Osteocyte (in vitro differentiated cells): ENCODE data around the gene NFX1. TPM values are rescaled to one million over a fixed set of nuclear protein-coding genes. Genes with fewer than 3 reads are reported as not detected.

Experiments
- DNase-seq: peaks from one replicate; pipeline ENCODE4 v3.0.0; 2021; ENCODE audit warnings: mixed read lengths; ENCODE audit not compliant: unreplicated experiment; ENCODE audit errors: extremely low spot score
- H3K27ac Mint-ChIP-seq: one replicate; pipeline ENCODE4 v1.8.0; 2021; ENCODE audit warnings: mild to moderate bottlenecking, mixed read lengths; ENCODE audit not compliant: unreplicated experiment
- H3K27me3 Mint-ChIP-seq: one replicate; pipeline ENCODE4 v1.8.0; 2021; ENCODE audit warnings: mixed read lengths; ENCODE audit not compliant: unreplicated experiment
- H3K36me3 Mint-ChIP-seq: one replicate; pipeline ENCODE4 v1.8.0; 2021; ENCODE audit warnings: mixed read lengths; ENCODE audit not compliant: unreplicated experiment
- H3K4me1 Mint-ChIP-seq: one replicate; pipeline ENCODE4 v1.8.0; 2021; ENCODE audit warnings: mixed read lengths; ENCODE audit not compliant: unreplicated experiment
- H3K4me3 Mint-ChIP-seq: one replicate; pipeline ENCODE4 v1.8.0; 2021; ENCODE audit warnings: mild to moderate bottlenecking, moderate library complexity, mixed read lengths; ENCODE audit not compliant: unreplicated experiment
- H3K9me3 Mint-ChIP-seq: one replicate; pipeline ENCODE4 v1.8.0; 2021; ENCODE audit warnings: mixed read lengths; ENCODE audit not compliant: unreplicated experiment
- total RNA-seq: library from RNA; stranded (reverse); gene quantifications from 2 replicates; pipeline ENCODE4 v1.2.1, GENCODE V29; 2021
- TF ChIP-seq, protein P1 (sequence below): fragments of 200-600 bp; sonication (generic); IDR thresholded peaks from 2 replicates; pipeline ENCODE4 v1.5.0; 2021; ENCODE audit warnings: antibody characterized with exemption, mild to moderate bottlenecking, moderate library complexity

Gene NFX1
- total RNA-seq, 1 donor from 2014 or later, result 36.1 TPM

DNA sequence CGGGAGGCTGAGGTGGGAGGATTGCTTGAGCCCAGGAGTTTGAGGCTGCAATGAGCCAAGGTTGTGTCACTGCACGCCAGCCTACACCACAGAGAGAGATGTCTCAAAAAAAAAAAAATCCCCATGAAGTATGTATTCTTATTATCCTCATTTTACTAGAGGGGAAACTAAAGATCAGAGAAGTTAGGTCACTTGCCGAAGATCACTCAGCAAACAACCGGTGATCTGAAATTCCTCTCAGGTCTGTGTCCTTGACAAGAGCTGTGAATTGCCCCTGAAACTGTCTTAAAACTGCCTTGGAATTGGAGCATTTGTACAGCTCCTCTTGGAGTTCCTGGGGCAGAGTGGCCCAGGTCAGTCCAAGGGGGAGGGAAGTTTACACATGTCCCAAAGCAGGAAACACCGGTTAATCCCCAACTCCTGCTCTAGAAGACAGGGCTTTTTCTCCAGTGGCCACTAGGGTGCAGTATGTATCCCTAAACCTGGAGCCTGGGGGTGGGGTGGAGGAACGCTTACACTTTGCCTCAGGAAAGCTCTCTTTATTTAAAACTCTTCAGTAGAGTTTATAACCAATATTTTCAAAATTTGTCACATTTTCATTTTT, 84.4 kb downstream of the NFX1 start:
- Mint-ChIP-seq H3K27ac (no peak overlapping the region), H3K9me3 (no peaks in the 10 kb centered on the region), H3K4me3 (no peak overlapping the region), H3K4me1 (peaks cover 27% of the 10 kb centered on the region), H3K27me3 (no peaks in the 10 kb centered on the region), H3K36me3 (peaks cover 15% of the 10 kb centered on the region)
- no peak for DNase-seq
- TF ChIP-seq, protein P1, sequence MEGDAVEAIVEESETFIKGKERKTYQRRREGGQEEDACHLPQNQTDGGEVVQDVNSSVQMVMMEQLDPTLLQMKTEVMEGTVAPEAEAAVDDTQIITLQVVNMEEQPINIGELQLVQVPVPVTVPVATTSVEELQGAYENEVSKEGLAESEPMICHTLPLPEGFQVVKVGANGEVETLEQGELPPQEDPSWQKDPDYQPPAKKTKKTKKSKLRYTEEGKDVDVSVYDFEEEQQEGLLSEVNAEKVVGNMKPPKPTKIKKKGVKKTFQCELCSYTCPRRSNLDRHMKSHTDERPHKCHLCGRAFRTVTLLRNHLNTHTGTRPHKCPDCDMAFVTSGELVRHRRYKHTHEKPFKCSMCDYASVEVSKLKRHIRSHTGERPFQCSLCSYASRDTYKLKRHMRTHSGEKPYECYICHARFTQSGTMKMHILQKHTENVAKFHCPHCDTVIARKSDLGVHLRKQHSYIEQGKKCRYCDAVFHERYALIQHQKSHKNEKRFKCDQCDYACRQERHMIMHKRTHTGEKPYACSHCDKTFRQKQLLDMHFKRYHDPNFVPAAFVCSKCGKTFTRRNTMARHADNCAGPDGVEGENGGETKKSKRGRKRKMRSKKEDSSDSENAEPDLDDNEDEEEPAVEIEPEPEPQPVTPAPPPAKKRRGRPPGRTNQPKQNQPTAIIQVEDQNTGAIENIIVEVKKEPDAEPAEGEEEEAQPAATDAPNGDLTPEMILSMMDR, result peak; percentile 87

DNA sequence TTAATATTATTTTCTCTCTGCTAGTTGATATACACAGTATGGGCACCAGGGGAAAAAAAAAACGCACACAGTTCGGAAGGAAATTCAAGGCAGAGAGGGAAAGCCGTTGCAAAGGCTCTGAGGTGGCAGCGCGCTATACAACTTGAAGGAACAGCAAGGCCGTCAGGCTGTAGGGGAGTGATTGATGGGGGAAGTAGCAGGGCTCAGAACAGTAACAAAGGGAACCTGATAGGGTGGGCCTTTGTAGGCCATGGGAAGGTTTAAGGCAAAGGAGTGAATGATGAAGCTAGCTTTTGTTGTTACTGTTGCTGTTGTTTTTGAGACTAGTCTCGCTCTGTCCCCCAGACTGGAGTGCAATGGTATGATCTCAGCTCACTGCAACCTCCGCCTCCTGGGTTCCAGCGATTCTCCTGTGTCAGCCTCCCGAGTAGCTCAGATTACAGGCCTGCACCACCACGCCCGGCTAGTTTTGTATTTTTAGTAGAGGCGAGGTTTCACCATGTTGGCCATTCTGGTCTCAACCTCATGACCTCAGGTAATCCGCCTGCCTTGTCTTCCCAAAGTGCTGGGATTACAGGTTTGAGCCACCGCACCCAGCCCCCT, 85.0 kb downstream of the NFX1 start:
- Mint-ChIP-seq H3K4me3 (no peak overlapping the region), H3K9me3 (no peaks in the 10 kb centered on the region), H3K4me1 (peaks cover 27% of the 10 kb centered on the region), H3K27ac (peak overlapping the region; percentile 33), H3K27me3 (no peaks in the 10 kb centered on the region), H3K36me3 (peaks cover 11% of the 10 kb centered on the region)
- DNase-seq, result no peak
- TF ChIP-seq, protein P1, result no peak

GRCh38 chr9:33375841-33376321, 85.6 kb downstream of the NFX1 start:
- peak overlapping the region; percentile 3 for H3K27ac Mint-ChIP-seq
- peaks cover 31% of the 10 kb centered on the region for H3K4me1 Mint-ChIP-seq
- no peak for DNase-seq
- H3K9me3 Mint-ChIP-seq, result no peaks in the 10 kb centered on the region
- H3K27me3 Mint-ChIP-seq, result no peaks in the 10 kb centered on the region
- peaks cover 11% of the 10 kb centered on the region for H3K36me3 Mint-ChIP-seq
- TF ChIP-seq, protein P1, result no peak
- H3K4me3 Mint-ChIP-seq, result no peak overlapping the region

- H3K4me1 Mint-ChIP-seq, result peaks cover 35% of the 10 kb centered on the region
These were observed 86.9 kb downstream of the NFX1 start for GRCh38 chr9:33377089-33377715.

More at GRCh38 chr9:33377089-33377715, 86.9 kb downstream of the NFX1 start:
- TF ChIP-seq, protein P1, result no peak
- no peak overlapping the region for H3K4me3 Mint-ChIP-seq
- DNase-seq, result no peak
- no peaks in the 10 kb centered on the region for H3K9me3 Mint-ChIP-seq
- H3K36me3 Mint-ChIP-seq, result peaks cover 3% of the 10 kb centered on the region
- no peak overlapping the region for H3K27ac Mint-ChIP-seq
- no peaks in the 10 kb centered on the region for H3K27me3 Mint-ChIP-seq
